HL-60 (cell line): ENCODE measurements around the gene TSPAN33.

Experiments
- CTCF ChIP-seq: IDR thresholded peaks from one replicate; pipeline ENCODE4 v1.5.1; 2011; ENCODE audit warnings: low read length, control low read depth, inconsistent platforms; ENCODE audit not compliant: insufficient read depth
- POLR2AphosphoS5 ChIP-seq: IDR thresholded peaks from 2 replicates; pipeline ENCODE4 v1.6.1; 2012; ENCODE audit warnings: low read depth
- SPI1 ChIP-seq: IDR thresholded peaks from 2 replicates; pipeline ENCODE4 v1.6.1; 2012; ENCODE audit warnings: low read depth, mild to moderate bottlenecking, borderline replicate concordance

- no peak for TF ChIP-seq CTCF
- TF ChIP-seq POLR2AphosphoS5: no peak
- TF ChIP-seq SPI1: no peak
Observed at GRCh38 chr7:129187681-129188371, 43.3 kb downstream of the TSPAN33 start.
